ENCODE results near the gene ZIC2.
"Not testable (repeated sequence)": the region's sequence is repeated elsewhere in the genome, so short reads cannot be mapped to it uniquely, and the experiment has no call there.

The ZIC2 gene

GRCh38 chr13:100032642-100033041, 51.1 kb downstream of the ZIC2 start:
- DNase-seq: not testable (repeated sequence)

DNA sequence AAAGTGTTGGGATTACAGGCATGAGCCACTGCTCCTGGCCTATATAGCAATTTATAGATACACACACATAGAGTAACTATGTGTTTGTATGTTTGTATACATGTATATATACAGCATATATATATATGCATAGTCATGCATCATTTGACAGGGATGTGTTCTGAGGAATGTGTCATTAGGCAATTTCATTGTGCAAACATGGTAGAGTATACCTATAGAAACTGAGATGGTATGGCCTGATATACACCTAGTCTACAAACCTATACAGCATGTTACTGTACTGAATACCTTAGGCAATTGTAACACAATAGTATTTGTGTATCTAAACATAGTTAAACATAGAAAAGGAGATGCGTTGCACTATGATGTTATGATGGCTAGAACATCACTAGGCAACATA, 54.4 kb downstream of the ZIC2 start:
- no peak for DNase-seq

Measured in stimulated activated CD4-positive, alpha-beta T cell treated with anti-CD3 and anti-CD28 coated beads, Interleukin-4, amount 100 ng/mL, for 24 hours (primary cell).